ENCODE measurements around the gene SLC27A5. TPM values are rescaled to one million over a fixed set of nuclear protein-coding genes. Genes with fewer than 3 reads are reported as not detected.

SLC27A5 gene
- polyA plus RNA-seq, 4 donors = 2.2 to 17.0 (median 6.1) TPM

GRCh38 chr19:58480831-58481230 is 31.0 kb downstream of the SLC27A5 start:
- Histone ChIP-seq H3K27me3 (ENCODE audit: control insufficient read depth in 3 of 3, insufficient read depth in 3 of 3, low read length in 3 of 3) (no peaks in the 10 kb centered on the region), H3K4me1 (ENCODE audit: control insufficient read depth in 3 of 3, insufficient read depth in 2 of 3, low read depth in 1 of 3, low read length in 2 of 3) (peaks cover 3 to 8% (median 4%) of the 10 kb centered on the region in 3 donors), H3K4me3 (ENCODE audit: low read depth in 1 of 3, low read length in 3 of 3) (no peak overlapping the region), H3K27ac (ENCODE audit: low read depth in 1 of 3, low read length in 2 of 3) (no peak overlapping the region), H3K36me3 (ENCODE audit: control insufficient read depth in 3 of 3, insufficient read depth in 2 of 3, low read depth in 1 of 3, low read length in 3 of 3) (peaks cover 0 to 52% (median 0%) of the 10 kb centered on the region in 3 donors), H3K9me3 (ENCODE audit: control insufficient read depth in 2 of 2, insufficient read depth in 1 of 2, low read depth in 1 of 2, low read length in 1 of 2) (no peaks in the 10 kb centered on the region)
- FAIRE-seq = no peak
- WGBS, 3 donors = 70 to 86% (median 84%) methylated on average over 2 of the region's 2 CpGs
- no peak for DNase-seq

GRCh38 chr19:58480481-58480830 is 31.3 kb downstream of the SLC27A5 start:
- WGBS, 3 donors = 91 to 95% (median 94%) methylated on average over 18 to 20 of the region's 20 CpGs
- Histone ChIP-seq H3K9me3 (ENCODE audit: control insufficient read depth in 2 of 2, insufficient read depth in 1 of 2, low read depth in 1 of 2, low read length in 1 of 2) (no peaks in the 10 kb centered on the region), H3K4me3 (ENCODE audit: low read depth in 1 of 3, low read length in 3 of 3) (no peak overlapping the region), H3K4me1 (ENCODE audit: control insufficient read depth in 3 of 3, insufficient read depth in 2 of 3, low read depth in 1 of 3, low read length in 2 of 3) (peaks cover 3 to 8% (median 4%) of the 10 kb centered on the region in 3 donors), H3K27ac (ENCODE audit: low read depth in 1 of 3, low read length in 2 of 3) (no peak overlapping the region), H3K36me3 (ENCODE audit: control insufficient read depth in 3 of 3, insufficient read depth in 2 of 3, low read depth in 1 of 3, low read length in 3 of 3) (peaks cover 0 to 52% (median 0%) of the 10 kb centered on the region in 3 donors), H3K27me3 (ENCODE audit: control insufficient read depth in 3 of 3, insufficient read depth in 3 of 3, low read length in 3 of 3) (no peaks in the 10 kb centered on the region)
- DNase-seq = no peak
- no peak for FAIRE-seq

GRCh38 chr19:58479736-58480480 is 31.9 kb downstream of the SLC27A5 start:
- Histone ChIP-seq H3K4me1 (ENCODE audit: control insufficient read depth in 3 of 3, insufficient read depth in 2 of 3, low read depth in 1 of 3, low read length in 2 of 3) (peaks cover 4 to 8% (median 5%) of the 10 kb centered on the region in 3 donors), H3K27me3 (ENCODE audit: control insufficient read depth in 3 of 3, insufficient read depth in 3 of 3, low read length in 3 of 3) (no peaks in the 10 kb centered on the region), H3K36me3 (ENCODE audit: control insufficient read depth in 3 of 3, insufficient read depth in 2 of 3, low read depth in 1 of 3, low read length in 3 of 3) (peaks cover 0 to 52% (median 0%) of the 10 kb centered on the region in 3 donors), H3K9me3 (ENCODE audit: control insufficient read depth in 2 of 2, insufficient read depth in 1 of 2, low read depth in 1 of 2, low read length in 1 of 2) (no peaks in the 10 kb centered on the region), H3K4me3 (ENCODE audit: low read depth in 1 of 3, low read length in 3 of 3) (no peak overlapping the region), H3K27ac (ENCODE audit: low read depth in 1 of 3, low read length in 2 of 3) (no peak overlapping the region)
- FAIRE-seq (no peak), DNase-seq (no peak)
- WGBS, 3 donors = 89 to 94% (median 92%) methylated on average over 24 to 28 of the region's 28 CpGs

GRCh38 chr19:58479303-58479702 is 32.5 kb downstream of the SLC27A5 start:
- DNase-seq = no peak
- no peak overlapping the region for H3K4me3 ChIP-seq (ENCODE audit: low read depth in 1 of 3, low read length in 3 of 3)
- no peak overlapping the region for H3K27ac ChIP-seq (ENCODE audit: low read depth in 1 of 3, low read length in 2 of 3)
- H3K4me1 ChIP-seq (ENCODE audit: control insufficient read depth in 3 of 3, insufficient read depth in 2 of 3, low read depth in 1 of 3, low read length in 2 of 3) = peaks cover 4 to 8% (median 6%) of the 10 kb centered on the region in 3 donors
- H3K36me3 ChIP-seq (ENCODE audit: control insufficient read depth in 3 of 3, insufficient read depth in 2 of 3, low read depth in 1 of 3, low read length in 3 of 3) = peaks cover 0 to 52% (median 0%) of the 10 kb centered on the region in 3 donors
- H3K27me3 ChIP-seq (ENCODE audit: control insufficient read depth in 3 of 3, insufficient read depth in 3 of 3, low read length in 3 of 3) = no peaks in the 10 kb centered on the region
- H3K9me3 ChIP-seq (ENCODE audit: control insufficient read depth in 2 of 2, insufficient read depth in 1 of 2, low read depth in 1 of 2, low read length in 1 of 2) = no peaks in the 10 kb centered on the region
- 85 to 93% (median 90%) methylated on average over 6 to 7 of the region's 7 CpGs for WGBS, 3 donors
- FAIRE-seq = no peak

GRCh38 chr19:58477871-58478270 is 33.9 kb downstream of the SLC27A5 start:
- FAIRE-seq = no peak
- Histone ChIP-seq H3K36me3 (ENCODE audit: control insufficient read depth in 3 of 3, insufficient read depth in 2 of 3, low read depth in 1 of 3, low read length in 3 of 3) (peaks cover 0 to 59% (median 0%) of the 10 kb centered on the region in 3 donors), H3K27me3 (ENCODE audit: control insufficient read depth in 3 of 3, insufficient read depth in 3 of 3, low read length in 3 of 3) (no peaks in the 10 kb centered on the region), H3K4me3 (ENCODE audit: low read depth in 1 of 3, low read length in 3 of 3) (no peak overlapping the region), H3K4me1 (ENCODE audit: control insufficient read depth in 3 of 3, insufficient read depth in 2 of 3, low read depth in 1 of 3, low read length in 2 of 3) (peaks cover 4 to 8% (median 6%) of the 10 kb centered on the region in 3 donors), H3K27ac (ENCODE audit: low read depth in 1 of 3, low read length in 2 of 3) (no peak overlapping the region), H3K9me3 (ENCODE audit: control insufficient read depth in 2 of 2, insufficient read depth in 1 of 2, low read depth in 1 of 2, low read length in 1 of 2) (no peaks in the 10 kb centered on the region)
- 89 to 100% (median 96%) methylated on average over 1 of the region's 1 CpG for WGBS, 3 donors
- DNase-seq = no peak

GRCh38 chr19:58477130-58477529 is 34.7 kb downstream of the SLC27A5 start:
- no peak overlapping the region for H3K4me3 ChIP-seq (ENCODE audit: low read depth in 1 of 3, low read length in 3 of 3)
- H3K4me1 ChIP-seq (ENCODE audit: control insufficient read depth in 3 of 3, insufficient read depth in 2 of 3, low read depth in 1 of 3, low read length in 2 of 3) = peaks cover 4 to 8% (median 6%) of the 10 kb centered on the region in 3 donors
- H3K27ac ChIP-seq (ENCODE audit: low read depth in 1 of 3, low read length in 2 of 3) = peak overlapping the region in 1 of 3 donors; percentile 94
- peaks cover 0 to 61% (median 0%) of the 10 kb centered on the region in 3 donors for H3K36me3 ChIP-seq (ENCODE audit: control insufficient read depth in 3 of 3, insufficient read depth in 2 of 3, low read depth in 1 of 3, low read length in 3 of 3)
- WGBS, 3 donors = 87 to 92% (median 91%) methylated on average over 15 of the region's 15 CpGs
- DNase-seq (no peak), FAIRE-seq (no peak)
- H3K27me3 ChIP-seq (ENCODE audit: control insufficient read depth in 3 of 3, insufficient read depth in 3 of 3, low read length in 3 of 3) = no peaks in the 10 kb centered on the region
- no peaks in the 10 kb centered on the region for H3K9me3 ChIP-seq (ENCODE audit: control insufficient read depth in 2 of 2, insufficient read depth in 1 of 2, low read depth in 1 of 2, low read length in 1 of 2)

GRCh38 chr19:58476498-58477015 is 35.2 kb downstream of the SLC27A5 start:
- Histone ChIP-seq H3K4me1 (ENCODE audit: control insufficient read depth in 3 of 3, insufficient read depth in 2 of 3, low read depth in 1 of 3, low read length in 2 of 3) (peaks cover 4 to 8% (median 6%) of the 10 kb centered on the region in 3 donors), H3K9me3 (ENCODE audit: control insufficient read depth in 2 of 2, insufficient read depth in 1 of 2, low read depth in 1 of 2, low read length in 1 of 2) (no peaks in the 10 kb centered on the region), H3K4me3 (ENCODE audit: low read depth in 1 of 3, low read length in 3 of 3) (peak overlapping the region; percentile 46 to 93 (median 72)), H3K27me3 (ENCODE audit: control insufficient read depth in 3 of 3, insufficient read depth in 3 of 3, low read length in 3 of 3) (no peaks in the 10 kb centered on the region), H3K36me3 (ENCODE audit: control insufficient read depth in 3 of 3, insufficient read depth in 2 of 3, low read depth in 1 of 3, low read length in 3 of 3) (peaks cover 0 to 65% (median 0%) of the 10 kb centered on the region in 3 donors), H3K27ac (ENCODE audit: low read depth in 1 of 3, low read length in 2 of 3) (peak overlapping the region; percentile 61 to 94 (median 93))
- no peak for FAIRE-seq
- peak in 1 of 2 donors; percentile 39 for DNase-seq
- WGBS, 3 donors = 3 to 5% (median 5%) methylated on average over 27 of the region's 27 CpGs

GRCh38 chr19:58475714-58476497 is 35.9 kb downstream of the SLC27A5 start, which contains the start of gene ZNF446:
ZNF446 (plus strand) TSS chr19:58476352; CDS start chr19:58477219, 867 bp downstream.
- FAIRE-seq = no peak
- H3K27ac ChIP-seq (ENCODE audit: low read depth in 1 of 3, low read length in 2 of 3) = peak within 1 kb of the TSS; percentile 61 to 94 (median 93)
- H3K4me1 ChIP-seq (ENCODE audit: control insufficient read depth in 3 of 3, insufficient read depth in 2 of 3, low read depth in 1 of 3, low read length in 2 of 3) = peaks cover 4 to 8% (median 6%) of the 10 kb centered on the region in 3 donors
- 0 to 1% (median 0%) methylated on average over 50 to 64 of the region's 64 CpGs for WGBS, 3 donors
- no peaks in the 10 kb centered on the region for H3K9me3 ChIP-seq (ENCODE audit: control insufficient read depth in 2 of 2, insufficient read depth in 1 of 2, low read depth in 1 of 2, low read length in 1 of 2)
- peaks cover 0 to 61% (median 0%) of the 10 kb centered on the region in 3 donors for H3K36me3 ChIP-seq (ENCODE audit: control insufficient read depth in 3 of 3, insufficient read depth in 2 of 3, low read depth in 1 of 3, low read length in 3 of 3)
- peak; percentile 98 to 99 for DNase-seq
- peak within 1 kb of the TSS; percentile 46 to 93 (median 72) for H3K4me3 ChIP-seq (ENCODE audit: low read depth in 1 of 3, low read length in 3 of 3)
- no peaks in the 10 kb centered on the region for H3K27me3 ChIP-seq (ENCODE audit: control insufficient read depth in 3 of 3, insufficient read depth in 3 of 3, low read length in 3 of 3)
